Caco-2 (cell line): ENCODE results near the gene AHDC1. TPM values are rescaled to one million over a fixed set of nuclear protein-coding genes. Genes with fewer than 3 reads are reported as not detected.

Source experiments
- BruUV-seq: library from RNA; stranded (reverse); fragments of 400-500 nt; replicated peaks from 2 replicates; lab custom pipeline; 2021; lab: Mats Ljungman, UMichigan
- CTCF ChIA-PET: fragments of 300-600 bp; sonication (Branson Sonifier 250); formaldehyde crosslinking; loops from one replicate; lab custom pipeline; 2022; ENCODE audit warnings: antibody characterized with exemption; lab: Charles Lee
- POLR2A ChIA-PET: fragments of 300-600 bp; sonication (Branson Sonifier 250); formaldehyde crosslinking; loops from one replicate; lab custom pipeline; 2022; ENCODE audit warnings: antibody characterized with exemption; lab: Charles Lee
- DNase-seq, 2 experiments: peaks; one replicate each; pipeline versions ENCODE4 v3.0.0 to v3.0.0-alpha.2; 2020 to 2022
- H3K27me3 ChIP-seq: replicated peaks from 2 replicates; pipeline ENCODE4 v1.6.0; 2011; ENCODE audit warnings: low read length; ENCODE audit not compliant: control insufficient read depth, insufficient read depth
- H3K36me3 ChIP-seq: 2 replicates; pipeline ENCODE4 v1.5.1; 2011; ENCODE audit warnings: low read length; ENCODE audit not compliant: control insufficient read depth, insufficient read depth
- H3K4me1 ChIP-seq: fragments of 250-450 bp; sonication (Bioruptor Pico); 2 replicates; pipeline ENCODE4 v1.5.1; 2020; ENCODE audit warnings: mild to moderate bottlenecking
- H3K4me3 ChIP-seq: 2 replicates; pipeline ENCODE4 v1.5.1; 2011; ENCODE audit warnings: low read depth, mild to moderate bottlenecking, control low read depth, low read length
- H3K9me3 ChIP-seq: fragments of 250-450 bp; sonication (Bioruptor Pico); 2 replicates; pipeline ENCODE4 v1.5.1; 2020; ENCODE audit warnings: mild to moderate bottlenecking, moderate library complexity
- H3K27ac Mint-ChIP-seq: one replicate; pipeline ENCODE4 v1.8.0; 2022; ENCODE audit warnings: mixed read lengths; ENCODE audit not compliant: unreplicated experiment
- H3K27me3 Mint-ChIP-seq: one replicate; pipeline ENCODE4 v1.8.0; 2022; ENCODE audit warnings: mixed read lengths; ENCODE audit not compliant: insufficient read depth, unreplicated experiment
- H3K36me3 Mint-ChIP-seq: one replicate; pipeline ENCODE4 v1.8.0; 2022; ENCODE audit warnings: mild to moderate bottlenecking, mixed read lengths; ENCODE audit not compliant: insufficient read depth, unreplicated experiment
- H3K4me1 Mint-ChIP-seq: one replicate; pipeline ENCODE4 v1.8.0; 2022; ENCODE audit warnings: low read depth, mixed read lengths; ENCODE audit not compliant: unreplicated experiment
- H3K4me3 Mint-ChIP-seq: one replicate; pipeline ENCODE4 v1.8.0; 2022; ENCODE audit warnings: mild to moderate bottlenecking, moderate library complexity, mixed read lengths; ENCODE audit not compliant: unreplicated experiment
- H3K9me3 Mint-ChIP-seq: one replicate; pipeline ENCODE4 v1.8.0; 2022; ENCODE audit warnings: mixed read lengths; ENCODE audit not compliant: unreplicated experiment
- intact Hi-C: fragments of 100-400 bp; cut with micrococcal nuclease; formaldehyde crosslinking; loops from one replicate; pipeline ENCODE4 v1.10.0; 2022; ENCODE audit not compliant: unreplicated experiment
- total RNA-seq: library from RNA; stranded (reverse); gene quantifications from 2 replicates; pipeline ENCODE4 v1.2.3, GENCODE V29; 2022
- TF ChIP-seq, protein P1 (sequence below), 2 experiments: fragments of 200-600 bp in 1 of 2; IDR thresholded peaks; 1 replicate in 1 of 2; 2 replicates in 1 of 2; pipeline versions ENCODE4 v1.5.1 to v1.8.0; 2011 to 2022; ENCODE audit warnings: antibody characterized with exemption in 1 of 2, control low read depth in 1 of 2, inconsistent platforms in 1 of 2, low read depth in 1 of 2, low read length in 1 of 2, mild to moderate bottlenecking in 1 of 2, moderate library complexity in 1 of 2; ENCODE audit not compliant: insufficient read depth in 1 of 2, severe bottlenecking in 1 of 2, unreplicated experiment in 1 of 2

The AHDC1 gene
- total RNA-seq, 1 experiment from 2014 or later: 17.0 TPM

- H3K9me3 Mint-ChIP-seq: no peaks in the 10 kb centered on the region
- Histone ChIP-seq H3K9me3 (no peaks in the 10 kb centered on the region), H3K4me1 (peaks cover 57% of the 10 kb centered on the region), H3K4me3 (peak overlapping the region; percentile 42), H3K27me3 (no peaks in the 10 kb centered on the region), H3K36me3 (no peaks in the 10 kb centered on the region; the same call in 1 of the 2 replicates)
- H3K27ac Mint-ChIP-seq: peak overlapping the region; percentile 80
- peak; percentile 84 to 93 for DNase-seq
- H3K4me1 Mint-ChIP-seq: peaks cover 55% of the 10 kb centered on the region
- intact Hi-C loops: loop anchor here (5.0 kb wide), 1 partner anchor 35 kb away; the partner anchor contains the start of gene WASF2
- TF ChIP-seq, protein P1, sequence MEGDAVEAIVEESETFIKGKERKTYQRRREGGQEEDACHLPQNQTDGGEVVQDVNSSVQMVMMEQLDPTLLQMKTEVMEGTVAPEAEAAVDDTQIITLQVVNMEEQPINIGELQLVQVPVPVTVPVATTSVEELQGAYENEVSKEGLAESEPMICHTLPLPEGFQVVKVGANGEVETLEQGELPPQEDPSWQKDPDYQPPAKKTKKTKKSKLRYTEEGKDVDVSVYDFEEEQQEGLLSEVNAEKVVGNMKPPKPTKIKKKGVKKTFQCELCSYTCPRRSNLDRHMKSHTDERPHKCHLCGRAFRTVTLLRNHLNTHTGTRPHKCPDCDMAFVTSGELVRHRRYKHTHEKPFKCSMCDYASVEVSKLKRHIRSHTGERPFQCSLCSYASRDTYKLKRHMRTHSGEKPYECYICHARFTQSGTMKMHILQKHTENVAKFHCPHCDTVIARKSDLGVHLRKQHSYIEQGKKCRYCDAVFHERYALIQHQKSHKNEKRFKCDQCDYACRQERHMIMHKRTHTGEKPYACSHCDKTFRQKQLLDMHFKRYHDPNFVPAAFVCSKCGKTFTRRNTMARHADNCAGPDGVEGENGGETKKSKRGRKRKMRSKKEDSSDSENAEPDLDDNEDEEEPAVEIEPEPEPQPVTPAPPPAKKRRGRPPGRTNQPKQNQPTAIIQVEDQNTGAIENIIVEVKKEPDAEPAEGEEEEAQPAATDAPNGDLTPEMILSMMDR (IDR thresholded peaks at IDR 0.05; ENCODE audit: insufficient read depth in 1 of 2, low read depth in 1 of 2, low read length in 1 of 2, severe bottlenecking in 1 of 2, unreplicated experiment in 1 of 2): no peak
- CTCF ChIA-PET: interaction anchor here (0.9 to 1.9 kb wide), 4 partner anchors 29 to 111 kb away, joined by 3 to 9 read pairs (median 6); no protein-coding TSS in a partner anchor
- peak overlapping the region; percentile 85 for H3K4me3 Mint-ChIP-seq
- H3K27me3 Mint-ChIP-seq: no peaks in the 10 kb centered on the region
- peaks cover 26% of the 10 kb centered on the region for H3K36me3 Mint-ChIP-seq
- BruUV-seq: no TSS peak
- POLR2A ChIA-PET: interaction anchor here (1.0 to 1.4 kb wide), 3 partner anchors 37 to 48 kb away, joined by 3 to 4 read pairs (median 3); partner anchors contain the start of gene WASF2
Observed at GRCh38 chr1:27527223-27527889, 76.6 kb downstream of the AHDC1 start.

DNA sequence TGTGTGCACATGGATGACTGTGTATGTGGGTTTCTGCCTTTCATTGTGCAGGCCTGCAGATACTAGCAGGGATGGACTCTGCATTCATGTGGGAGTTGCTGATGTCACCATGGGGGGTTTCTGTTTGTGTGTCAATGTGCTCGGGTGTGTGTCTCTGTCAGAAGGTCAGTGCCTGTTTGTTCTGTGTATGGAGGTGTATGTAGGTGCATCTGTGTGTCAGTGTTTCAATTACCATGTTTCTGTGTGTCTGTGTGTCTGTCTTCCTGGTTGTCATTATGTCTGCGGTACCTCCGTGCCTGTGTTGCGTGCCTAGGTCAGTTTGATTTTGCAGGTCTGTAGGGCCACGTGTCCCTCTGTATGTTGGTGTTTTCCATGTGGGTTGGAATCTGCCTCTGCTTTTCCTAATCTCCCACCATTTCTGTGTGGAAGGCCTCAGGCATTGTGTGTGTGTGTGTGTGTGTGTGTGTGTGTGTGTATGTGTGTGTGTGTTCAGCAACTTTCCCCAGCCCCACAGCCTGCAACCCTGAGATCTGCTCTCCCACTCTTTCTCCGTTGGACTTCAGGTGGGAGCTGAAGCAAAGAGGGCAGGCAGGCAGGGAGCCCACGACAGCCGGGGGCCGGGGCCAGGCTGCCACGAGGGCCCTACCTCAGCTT lies 77.2 kb downstream of the AHDC1 start:
- Mint-ChIP-seq H3K4me1 (peaks cover 61% of the 10 kb centered on the region), H3K9me3 (no peaks in the 10 kb centered on the region), H3K27ac (peak overlapping the region; percentile 80), H3K36me3 (peaks cover 20% of the 10 kb centered on the region), H3K4me3 (peak overlapping the region; percentile 85), H3K27me3 (no peaks in the 10 kb centered on the region)
- no peaks in the 10 kb centered on the region for H3K9me3 ChIP-seq
- TF ChIP-seq, protein P1 (IDR thresholded peaks at IDR 0.05; ENCODE audit: insufficient read depth in 1 of 2, low read depth in 1 of 2, low read length in 1 of 2, severe bottlenecking in 1 of 2, unreplicated experiment in 1 of 2): no peak
- no peak for DNase-seq
- H3K4me3 ChIP-seq: peak overlapping the region; percentile 42
- no peaks in the 10 kb centered on the region for H3K27me3 ChIP-seq
- peaks cover 62% of the 10 kb centered on the region for H3K4me1 ChIP-seq
- ChIA-PET CTCF (interaction anchor here (0.9 to 1.9 kb wide), 4 partner anchors 30 to 110 kb away, joined by 3 to 9 read pairs (median 6); no protein-coding TSS in a partner anchor), POLR2A (interaction anchor here (1.0 to 1.4 kb wide), 2 partner anchors 44 to 48 kb away, joined by 3 read pairs; no protein-coding TSS in a partner anchor)
- intact Hi-C loops: loop anchor here (5.0 kb wide), 1 partner anchor 34 kb away; the partner anchor contains the start of gene WASF2
- BruUV-seq: no TSS peak
- H3K36me3 ChIP-seq: no peaks in the 10 kb centered on the region; the same call in 1 of the 2 replicates
